Stimulated activated memory B cell treated with anti-CD40 and anti-IgM and Interleukin-4, amounts not matched to agents 10 μg/mL and 1 μg/mL and 100 μg/mL, for 72 hours (primary cell): Measurements from ENCODE around the gene FGF3.
"Not testable (repeated sequence)": the region's sequence is repeated elsewhere in the genome, so short reads cannot be mapped to it uniquely, and the experiment has no call there.

Source experiments
- ATAC-seq: fragments of 150-1000 bp; cut with Tn5 transposase; 2 replicates; pipeline ENCODE4 v1.10.0; 2021
- H3K27ac Mint-ChIP-seq: one replicate; pipeline ENCODE4 v1.8.0; 2022; ENCODE audit warnings: mild to moderate bottlenecking, mixed read lengths
- H3K27me3 Mint-ChIP-seq: one replicate; pipeline ENCODE4 v1.8.0; 2022; ENCODE audit warnings: mixed read lengths
- H3K36me3 Mint-ChIP-seq: one replicate; pipeline ENCODE4 v1.8.0; 2022; ENCODE audit warnings: mixed read lengths
- H3K4me1 Mint-ChIP-seq: one replicate; pipeline ENCODE4 v1.8.0; 2022; ENCODE audit warnings: mixed read lengths
- H3K4me3 Mint-ChIP-seq: one replicate; pipeline ENCODE4 v1.8.0; 2022; ENCODE audit warnings: mild to moderate bottlenecking, moderate library complexity, mixed read lengths
- H3K9me3 Mint-ChIP-seq: one replicate; pipeline ENCODE4 v1.8.0; 2022; ENCODE audit warnings: mixed read lengths

Gene FGF3

DNA sequence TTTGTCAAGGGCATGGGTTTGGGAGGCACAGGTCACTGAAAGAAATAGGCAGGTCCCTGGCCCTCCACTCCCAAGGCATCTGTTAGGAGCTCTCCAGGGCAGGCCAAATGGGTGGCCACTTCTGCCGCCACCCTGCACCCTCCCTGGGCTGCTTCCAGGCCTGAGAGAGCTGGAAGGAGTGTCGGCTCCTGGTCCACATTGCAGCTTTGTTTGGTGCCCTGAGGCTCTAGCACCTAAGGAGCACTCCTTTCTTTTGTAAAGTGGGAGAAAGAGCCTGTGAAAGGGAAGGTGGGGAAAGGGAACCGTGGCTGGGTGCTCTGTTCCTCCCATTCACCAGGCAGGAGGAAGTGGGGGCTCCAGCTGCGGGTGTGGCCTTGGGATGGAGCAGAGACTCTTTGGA, 31.8 kb downstream of the FGF3 start:
- no peak overlapping the region for H3K27ac Mint-ChIP-seq
- H3K4me1 Mint-ChIP-seq, result no peaks in the 10 kb centered on the region
- no peaks in the 10 kb centered on the region for H3K9me3 Mint-ChIP-seq
- H3K36me3 Mint-ChIP-seq, result no peaks in the 10 kb centered on the region
- H3K27me3 Mint-ChIP-seq, result peaks cover under 1% of the 10 kb centered on the region
- ATAC-seq, result no peak
- H3K4me3 Mint-ChIP-seq, result no peak overlapping the region

DNA sequence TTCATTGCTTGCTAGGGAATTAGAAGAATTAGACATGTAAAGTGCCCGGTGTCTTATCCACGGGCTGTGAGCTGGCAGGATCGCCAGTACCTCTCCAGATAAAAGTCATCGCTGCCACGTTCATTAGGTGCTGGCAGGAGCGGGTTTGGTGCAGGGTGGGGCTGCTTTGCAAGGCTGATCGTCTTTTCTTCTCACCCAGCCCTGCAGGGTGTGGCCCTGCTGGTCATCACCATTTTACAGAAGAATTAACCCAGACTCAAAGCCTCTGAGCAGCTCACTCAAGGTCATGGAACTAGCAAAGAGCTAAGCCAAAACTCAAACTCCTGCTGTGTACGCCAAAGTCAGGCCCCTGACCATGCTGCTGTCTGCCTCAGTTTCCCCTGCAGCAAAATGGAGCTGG, 38.0 kb downstream of the FGF3 start:
- Mint-ChIP-seq H3K4me1 (no peaks in the 10 kb centered on the region), H3K4me3 (no peak overlapping the region), H3K27me3 (peaks cover 17% of the 10 kb centered on the region), H3K9me3 (no peaks in the 10 kb centered on the region), H3K27ac (no peak overlapping the region), H3K36me3 (no peaks in the 10 kb centered on the region)
- no peak for ATAC-seq

DNA sequence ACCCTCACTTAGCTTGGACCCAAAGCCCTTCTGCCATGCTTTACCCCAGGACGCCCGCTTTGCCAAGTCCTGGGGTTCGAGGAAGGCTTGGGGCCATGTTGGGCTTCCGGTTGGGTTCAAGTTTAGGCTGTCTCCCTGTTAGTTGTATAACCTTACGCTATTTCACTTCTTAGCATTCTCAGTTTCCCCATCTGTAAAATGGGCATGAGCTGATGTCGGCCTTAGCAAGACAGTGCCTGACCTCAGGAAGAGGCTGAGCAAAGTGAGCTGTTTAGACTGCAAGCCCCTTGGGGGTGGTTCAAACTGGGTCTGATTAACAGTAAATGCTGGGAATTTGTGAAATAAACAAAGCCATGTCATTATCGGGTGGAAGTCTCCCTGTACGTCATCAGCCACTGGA, 40.8 kb downstream of the FGF3 start:
- H3K27ac Mint-ChIP-seq, result no peak overlapping the region
- H3K9me3 Mint-ChIP-seq, result no peaks in the 10 kb centered on the region
- no peaks in the 10 kb centered on the region for H3K36me3 Mint-ChIP-seq
- no peaks in the 10 kb centered on the region for H3K4me1 Mint-ChIP-seq
- no peak overlapping the region for H3K4me3 Mint-ChIP-seq
- peaks cover 26% of the 10 kb centered on the region for H3K27me3 Mint-ChIP-seq
- ATAC-seq, result no peak

- no peak for ATAC-seq
- Mint-ChIP-seq H3K4me1 (no peaks in the 10 kb centered on the region), H3K36me3 (no peaks in the 10 kb centered on the region), H3K27ac (no peak within 1 kb of the TSS), H3K4me3 (no peak within 1 kb of the TSS), H3K9me3 (no peaks in the 10 kb centered on the region), H3K27me3 (peaks cover 26% of the 10 kb centered on the region)
Measured at GRCh38 chr11:69775163-69775755, 44.0 kb downstream of the FGF3 start, which contains the start of gene FGF4. Gene FGF4, minus strand, starts transcription at chr11:69775341. Its CDS starts 257 bp downstream, at chr11:69775084.

DNA sequence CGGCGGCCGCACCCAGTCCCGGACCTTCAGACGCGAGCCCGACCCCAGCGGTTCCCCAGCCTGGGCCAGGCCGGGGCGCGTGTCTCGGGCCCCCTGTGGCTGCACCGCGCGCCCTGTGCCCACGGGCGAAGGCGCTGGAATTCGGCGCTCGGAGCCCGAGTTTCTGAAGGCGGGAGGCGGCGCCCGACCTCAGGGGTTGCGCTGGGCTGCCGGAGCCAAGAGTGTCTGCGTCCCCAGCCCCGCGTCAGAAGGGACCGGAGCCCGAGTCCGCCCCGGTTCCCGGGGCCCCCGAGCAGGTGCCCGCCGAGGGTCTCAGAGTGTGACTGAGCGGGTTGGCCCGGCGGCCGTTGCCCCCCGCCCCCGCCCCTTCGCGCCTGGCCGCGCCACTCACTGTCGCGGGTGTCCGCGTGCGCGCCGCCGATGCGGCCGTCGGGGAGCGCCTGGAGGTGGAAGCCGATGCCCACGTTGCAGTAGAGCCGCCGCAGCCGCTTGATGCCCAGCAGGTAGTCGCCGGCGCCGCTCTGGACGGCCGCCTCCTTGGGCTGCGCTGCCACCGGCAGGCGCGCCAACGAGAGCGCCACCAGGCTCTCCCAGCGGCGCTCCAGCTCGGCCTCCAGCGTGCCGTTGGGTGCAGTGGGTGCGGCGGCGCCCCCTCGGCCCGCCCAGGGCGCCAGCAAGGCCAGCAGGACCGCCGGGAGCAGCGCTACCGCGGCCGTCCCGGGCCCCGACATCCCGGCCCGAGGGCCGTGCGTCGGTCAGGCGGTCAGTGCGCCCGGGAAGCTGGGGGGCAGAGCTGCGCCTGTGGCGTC, 44.7 kb downstream of the FGF3 start:
- Mint-ChIP-seq H3K4me1 (no peaks in the 10 kb centered on the region), H3K9me3 (peaks cover under 1% of the 10 kb centered on the region), H3K27me3 (peaks cover 29% of the 10 kb centered on the region), H3K4me3 (no peak overlapping the region), H3K36me3 (no peaks in the 10 kb centered on the region), H3K27ac (no peak overlapping the region)
- no peak for ATAC-seq

DNA sequence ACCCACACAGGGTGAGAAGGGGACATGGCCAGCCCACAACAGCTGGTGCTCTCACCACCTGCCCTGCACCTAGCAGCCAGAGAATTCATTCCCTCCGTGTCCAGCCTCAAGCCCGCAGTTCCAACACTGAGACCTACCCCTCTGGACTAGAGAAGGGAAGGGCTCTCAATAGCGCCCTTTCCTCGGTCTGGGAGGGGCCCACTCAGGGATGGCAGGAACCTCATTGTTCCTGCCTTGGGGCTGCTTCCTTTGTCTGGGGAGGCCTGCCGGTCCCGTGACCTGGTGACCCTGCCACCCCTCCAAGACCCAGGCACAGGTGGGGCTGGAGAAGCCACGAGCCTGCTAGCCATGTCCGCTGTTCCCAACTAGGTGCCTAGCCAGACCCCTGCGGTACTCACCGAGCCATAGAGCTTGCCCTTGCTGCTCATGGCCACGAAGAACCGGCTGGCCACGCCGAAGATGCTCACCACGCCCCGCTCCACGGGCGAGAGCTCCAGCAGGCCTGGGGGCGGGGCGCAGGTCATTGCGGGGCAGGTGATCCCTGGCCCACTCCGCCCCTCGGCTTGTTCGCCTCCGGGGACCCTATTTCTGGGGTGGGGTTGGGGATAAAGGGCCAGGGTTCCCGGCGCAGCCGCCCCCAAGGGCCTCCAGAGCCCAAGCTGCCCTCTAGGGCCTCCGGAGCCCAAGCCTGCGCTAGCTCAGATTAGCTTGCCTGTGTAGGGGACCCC, 45.4 kb downstream of the FGF3 start:
- Mint-ChIP-seq H3K27me3 (peaks cover 37% of the 10 kb centered on the region), H3K4me3 (no peak overlapping the region), H3K9me3 (peaks cover 3% of the 10 kb centered on the region), H3K27ac (no peak overlapping the region), H3K36me3 (no peaks in the 10 kb centered on the region), H3K4me1 (no peaks in the 10 kb centered on the region)
- ATAC-seq, result no peak

DNA sequence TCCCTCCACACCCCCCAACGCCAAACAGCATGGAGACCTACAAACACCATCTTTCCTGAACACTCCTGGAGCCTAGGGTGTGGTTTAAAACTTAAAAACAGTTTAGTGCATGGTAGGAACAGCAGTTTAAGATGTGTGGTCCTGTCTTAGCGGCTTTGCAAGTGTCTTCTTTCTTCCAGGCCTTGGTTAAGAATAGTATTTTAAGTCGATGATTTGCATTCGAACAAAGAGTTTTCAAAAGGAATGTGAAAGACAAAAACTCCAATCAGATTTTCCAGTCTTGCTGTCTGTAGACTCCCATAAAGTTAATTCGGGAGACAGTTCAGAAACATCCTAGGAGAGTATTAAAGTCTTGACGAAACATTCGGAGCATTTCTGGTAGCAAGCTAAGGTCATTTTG, 47.8 kb downstream of the FGF3 start:
- Mint-ChIP-seq H3K36me3 (no peaks in the 10 kb centered on the region), H3K4me1 (no peaks in the 10 kb centered on the region), H3K27ac (no peak overlapping the region), H3K9me3 (peaks cover 3% of the 10 kb centered on the region), H3K4me3 (no peak overlapping the region), H3K27me3 (peaks cover 36% of the 10 kb centered on the region)
- no peak for ATAC-seq

DNA sequence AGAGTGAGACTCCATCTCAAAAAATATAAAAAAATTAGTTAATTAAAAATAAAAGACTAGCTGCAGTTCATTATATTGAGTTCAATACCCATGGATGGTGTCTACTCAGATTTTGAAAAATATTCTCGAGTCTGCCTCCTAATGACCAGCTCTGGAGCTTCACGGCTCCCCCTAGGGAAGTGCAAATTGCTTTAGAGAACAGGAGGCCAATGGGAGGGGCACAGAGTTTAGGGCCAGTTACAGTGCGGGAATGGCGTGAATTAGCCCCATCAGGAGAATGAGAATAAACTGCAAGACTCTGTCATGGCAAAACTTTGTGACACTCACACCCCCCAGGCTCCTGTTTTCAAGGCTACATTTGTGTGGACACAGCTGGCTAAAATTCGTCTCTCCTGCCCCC, 48.7 kb downstream of the FGF3 start:
- Mint-ChIP-seq H3K27me3 (peaks cover 36% of the 10 kb centered on the region), H3K27ac (no peak overlapping the region), H3K9me3 (peaks cover 5% of the 10 kb centered on the region), H3K4me3 (no peak overlapping the region), H3K4me1 (no peaks in the 10 kb centered on the region), H3K36me3 (no peaks in the 10 kb centered on the region)
- ATAC-seq, result no peak

DNA sequence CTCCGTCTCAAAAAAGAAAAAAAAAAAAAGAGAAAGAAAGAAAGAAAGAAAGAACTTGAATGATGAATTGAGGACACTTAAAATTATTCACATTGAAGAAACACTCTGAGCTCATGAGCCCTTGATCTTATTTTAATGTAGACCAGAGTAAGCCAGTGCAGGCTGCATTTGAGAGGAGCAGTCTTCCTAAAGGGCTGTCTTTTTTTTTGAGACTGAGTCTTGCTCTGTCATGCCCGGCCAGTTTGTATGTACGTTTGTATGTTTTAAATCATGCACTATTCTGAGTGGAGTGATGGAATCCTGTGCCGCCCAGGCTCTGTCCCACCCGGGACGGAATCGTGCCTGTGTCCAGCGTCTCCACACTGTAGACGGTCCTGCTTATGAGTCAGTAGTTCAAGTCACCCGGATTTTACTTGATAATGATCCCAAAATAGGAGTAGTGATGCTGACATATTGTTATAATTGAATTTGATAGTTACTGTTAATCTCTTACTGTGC, 53.7 kb downstream of the FGF3 start:
- Mint-ChIP-seq H3K4me3 (no peak overlapping the region), H3K27ac (no peak overlapping the region), H3K36me3 (no peaks in the 10 kb centered on the region), H3K9me3 (peaks cover 5% of the 10 kb centered on the region), H3K4me1 (no peaks in the 10 kb centered on the region), H3K27me3 (peaks cover 68% of the 10 kb centered on the region)
- no peak for ATAC-seq

GRCh38 chr11:69764918-69765317, 54.3 kb downstream of the FGF3 start:
- peaks cover 68% of the 10 kb centered on the region for H3K27me3 Mint-ChIP-seq
- not testable (repeated sequence) for H3K4me3 Mint-ChIP-seq, H3K9me3 Mint-ChIP-seq, ATAC-seq, H3K27ac Mint-ChIP-seq, H3K4me1 Mint-ChIP-seq, H3K36me3 Mint-ChIP-seq

DNA sequence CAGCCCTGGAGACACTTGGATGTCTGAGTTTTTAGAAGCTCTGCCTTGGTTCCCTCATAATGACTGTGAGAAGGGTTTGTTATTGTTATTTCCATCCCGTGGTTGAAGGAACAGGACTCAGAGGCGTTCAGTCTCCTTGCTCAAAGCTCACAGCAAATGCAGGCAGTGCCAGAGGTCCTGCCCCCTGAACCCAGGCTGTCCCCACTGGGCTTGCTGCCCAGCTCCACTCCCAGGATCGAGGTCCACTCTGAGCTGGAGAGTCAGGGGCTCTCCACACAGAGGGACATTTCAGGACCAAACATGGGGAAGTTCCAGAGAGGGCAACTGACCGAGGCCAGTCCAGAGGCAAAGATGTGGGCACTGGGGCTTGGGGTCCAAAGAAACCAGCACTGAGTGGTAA, 58.9 kb downstream of the FGF3 start:
- Mint-ChIP-seq H3K4me3 (no peak overlapping the region), H3K9me3 (peaks cover 4% of the 10 kb centered on the region), H3K36me3 (no peaks in the 10 kb centered on the region), H3K27ac (no peak overlapping the region), H3K27me3 (peaks cover 56% of the 10 kb centered on the region), H3K4me1 (no peaks in the 10 kb centered on the region)
- no peak for ATAC-seq
